ENCODE measurements around the gene RBM8A.

Gene RBM8A

GRCh38 chr1:145947551-145947950 lies 20.3 kb upstream of the RBM8A start:
- DNase-seq (ENCODE audit: low read depth), result no peak
- TF ChIP-seq, protein P1, sequence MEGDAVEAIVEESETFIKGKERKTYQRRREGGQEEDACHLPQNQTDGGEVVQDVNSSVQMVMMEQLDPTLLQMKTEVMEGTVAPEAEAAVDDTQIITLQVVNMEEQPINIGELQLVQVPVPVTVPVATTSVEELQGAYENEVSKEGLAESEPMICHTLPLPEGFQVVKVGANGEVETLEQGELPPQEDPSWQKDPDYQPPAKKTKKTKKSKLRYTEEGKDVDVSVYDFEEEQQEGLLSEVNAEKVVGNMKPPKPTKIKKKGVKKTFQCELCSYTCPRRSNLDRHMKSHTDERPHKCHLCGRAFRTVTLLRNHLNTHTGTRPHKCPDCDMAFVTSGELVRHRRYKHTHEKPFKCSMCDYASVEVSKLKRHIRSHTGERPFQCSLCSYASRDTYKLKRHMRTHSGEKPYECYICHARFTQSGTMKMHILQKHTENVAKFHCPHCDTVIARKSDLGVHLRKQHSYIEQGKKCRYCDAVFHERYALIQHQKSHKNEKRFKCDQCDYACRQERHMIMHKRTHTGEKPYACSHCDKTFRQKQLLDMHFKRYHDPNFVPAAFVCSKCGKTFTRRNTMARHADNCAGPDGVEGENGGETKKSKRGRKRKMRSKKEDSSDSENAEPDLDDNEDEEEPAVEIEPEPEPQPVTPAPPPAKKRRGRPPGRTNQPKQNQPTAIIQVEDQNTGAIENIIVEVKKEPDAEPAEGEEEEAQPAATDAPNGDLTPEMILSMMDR (IDR thresholded peaks at IDR 0.05; ENCODE audit: control insufficient read depth, extremely low read depth, insufficient read depth), result no peak
- no peak overlapping the region for H3K4me3 ChIP-seq (ENCODE audit: low read depth, low read length)

DNA sequence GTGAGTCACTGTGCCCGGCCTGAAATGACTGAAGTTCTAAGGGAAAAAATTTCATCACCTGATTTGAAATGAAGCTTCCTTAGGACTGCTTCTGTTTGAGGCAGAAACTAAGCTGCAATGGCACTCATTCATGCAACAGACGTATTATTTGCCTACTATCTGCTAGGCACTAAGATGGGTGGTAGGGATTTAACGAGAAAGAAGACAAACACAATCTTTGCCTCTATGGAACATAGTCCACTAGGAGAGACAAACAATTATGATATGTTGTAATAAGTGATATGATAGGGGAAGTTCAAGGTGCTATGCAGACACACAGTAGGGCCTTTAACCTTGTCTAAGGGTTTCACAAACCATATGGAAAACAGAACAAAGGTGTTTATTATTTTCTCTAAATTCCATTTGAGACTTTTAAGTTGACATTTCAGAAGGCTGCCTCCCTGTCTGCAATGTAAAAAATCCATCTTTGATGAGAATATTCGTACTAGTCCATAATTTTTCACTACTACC lies 19.2 kb upstream of the RBM8A start:
- no peak for DNase-seq (ENCODE audit: low read depth)
- TF ChIP-seq, protein P1 (IDR thresholded peaks at IDR 0.05; ENCODE audit: control insufficient read depth, extremely low read depth, insufficient read depth), result no peak

GRCh38 chr1:145944532-145944931 lies 17.2 kb upstream of the RBM8A start:
- no peak overlapping the region for H3K4me3 ChIP-seq (ENCODE audit: low read depth, low read length)
- DNase-seq (ENCODE audit: low read depth), result no peak
- TF ChIP-seq, protein P1 (IDR thresholded peaks at IDR 0.05; ENCODE audit: control insufficient read depth, extremely low read depth, insufficient read depth), result no peak

More for the DNA sequence above, 19.2 kb upstream of the RBM8A start:
- no peak overlapping the region for H3K4me3 ChIP-seq (ENCODE audit: low read depth, low read length)

DNA sequence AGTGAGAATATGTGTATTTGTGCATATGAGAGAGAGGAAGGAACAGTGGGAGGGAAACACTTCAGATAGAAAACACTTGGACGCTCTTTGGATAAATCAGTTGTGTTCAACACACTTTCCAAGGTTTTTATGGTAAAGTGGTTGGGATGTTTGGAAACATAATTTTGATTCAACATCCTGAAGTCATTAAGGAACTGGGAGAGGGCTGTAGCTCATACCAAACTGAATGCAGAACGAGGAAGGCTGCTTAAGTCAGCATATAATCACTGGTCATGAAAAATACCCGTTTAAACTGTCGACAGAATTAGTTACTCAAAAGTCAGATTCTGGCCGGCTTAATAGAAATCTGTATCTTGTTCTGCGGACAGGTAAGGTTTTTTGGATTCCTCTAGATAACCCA lies 15.6 kb upstream of the RBM8A start:
- TF ChIP-seq, protein P1 (IDR thresholded peaks at IDR 0.05; ENCODE audit: control insufficient read depth, extremely low read depth, insufficient read depth), result no peak
- DNase-seq (ENCODE audit: low read depth), result no peak
- no peak overlapping the region for H3K4me3 ChIP-seq (ENCODE audit: low read depth, low read length)

DNA sequence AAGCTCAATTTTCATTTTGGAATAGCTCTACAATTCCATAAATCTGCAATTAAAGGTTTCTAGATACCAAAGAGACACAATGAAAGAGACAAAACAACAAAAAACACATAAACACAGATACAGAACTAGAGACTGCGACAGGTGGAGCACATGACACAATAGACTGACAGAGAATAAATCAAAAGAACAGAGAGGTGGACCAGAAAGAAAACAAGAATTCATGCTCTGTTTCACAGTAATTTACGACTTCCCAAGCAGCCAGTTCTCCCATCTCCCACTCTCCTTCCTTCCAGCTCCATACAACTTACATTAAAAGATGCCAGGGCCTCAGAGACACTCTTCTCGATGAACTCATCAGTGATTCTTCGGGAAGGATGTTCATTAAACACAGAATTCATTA lies 15.1 kb upstream of the RBM8A start:
- TF ChIP-seq, protein P1 (IDR thresholded peaks at IDR 0.05; ENCODE audit: control insufficient read depth, extremely low read depth, insufficient read depth), result no peak
- no peak overlapping the region for H3K4me3 ChIP-seq (ENCODE audit: low read depth, low read length)
- DNase-seq (ENCODE audit: low read depth), result no peak

DNA sequence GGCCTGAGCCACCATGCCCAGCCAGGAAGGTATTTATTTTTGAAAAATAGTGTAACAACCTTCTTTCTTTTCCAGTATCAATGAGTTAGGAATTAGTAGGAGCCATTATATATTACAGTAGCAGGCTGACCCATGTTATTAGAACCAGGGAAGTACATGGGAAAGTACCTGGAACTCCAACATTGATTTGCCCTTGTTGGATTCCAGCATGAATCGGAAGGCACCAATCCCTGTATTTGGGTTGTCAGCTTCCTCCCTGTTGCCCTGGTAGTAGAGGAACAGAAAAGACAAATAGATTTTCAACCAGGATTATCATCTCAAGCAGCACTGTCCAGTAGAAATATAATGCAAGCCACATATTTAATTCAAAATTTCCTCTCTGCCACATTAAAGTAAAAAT lies 10.2 kb upstream of the RBM8A start:
- no peak for DNase-seq (ENCODE audit: low read depth)
- no peak overlapping the region for H3K4me3 ChIP-seq (ENCODE audit: low read depth, low read length)
- TF ChIP-seq, protein P1 (IDR thresholded peaks at IDR 0.05; ENCODE audit: control insufficient read depth, extremely low read depth, insufficient read depth), result no peak

- TF ChIP-seq, protein P1 (IDR thresholded peaks at IDR 0.05; ENCODE audit: control insufficient read depth, extremely low read depth, insufficient read depth), result no peak
- no peak for DNase-seq (ENCODE audit: low read depth)
Measured at GRCh38 chr1:145936247-145936646, 9.0 kb upstream of the RBM8A start.

More at GRCh38 chr1:145936247-145936646, 9.0 kb upstream of the RBM8A start:
- no peak overlapping the region for H3K4me3 ChIP-seq (ENCODE audit: low read depth, low read length)
